Stimulated activated CD8-positive, alpha-beta memory T cell treated with anti-CD3 and anti-CD28 coated beads, Interleukin-15, amount 100 ng/mL, for 24 hours (primary cell): ENCODE results near the gene RSRC1.
"Not testable (repeated sequence)": the region's sequence is repeated elsewhere in the genome, so short reads cannot be mapped to it uniquely, and the experiment has no call there.

ENCODE experiments used
- DNase-seq: peaks from one replicate; pipeline ENCODE4 v3.0.0-alpha.2; 2020; ENCODE audit warnings: low read depth

Gene RSRC1

GRCh38 chr3:158329696-158330441 is 220.0 kb downstream of the RSRC1 start:
- not testable (repeated sequence) for DNase-seq

GRCh38 chr3:158330870-158331269 is 221.0 kb downstream of the RSRC1 start:
- DNase-seq = no peak

GRCh38 chr3:158333736-158334135 is 223.8 kb downstream of the RSRC1 start:
- no peak for DNase-seq

- DNase-seq = no peak
Measured at GRCh38 chr3:158337110-158337509, 227.2 kb downstream of the RSRC1 start.

GRCh38 chr3:158339638-158340037 is 229.7 kb downstream of the RSRC1 start:
- DNase-seq = no peak

DNA sequence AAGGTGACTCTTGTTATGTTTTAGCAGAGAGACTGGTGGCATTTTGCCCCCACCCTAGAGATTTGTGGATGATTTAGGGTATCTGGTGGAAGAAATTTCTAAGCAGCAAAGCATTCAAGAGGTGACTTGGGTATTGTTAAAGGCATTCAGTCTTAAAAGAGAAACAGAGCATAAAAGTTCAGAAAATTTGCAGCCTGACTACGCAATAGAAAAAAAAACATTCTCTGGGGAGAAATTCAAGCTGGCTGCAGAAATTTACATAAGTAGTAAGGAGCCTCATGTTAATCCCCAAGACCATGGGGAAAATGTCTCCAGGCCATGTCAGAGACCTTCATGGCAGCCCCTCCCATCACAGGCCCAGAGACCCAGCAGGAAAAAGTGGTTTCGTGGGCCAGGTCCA is 231.1 kb downstream of the RSRC1 start:
- not testable (repeated sequence) for DNase-seq

DNA sequence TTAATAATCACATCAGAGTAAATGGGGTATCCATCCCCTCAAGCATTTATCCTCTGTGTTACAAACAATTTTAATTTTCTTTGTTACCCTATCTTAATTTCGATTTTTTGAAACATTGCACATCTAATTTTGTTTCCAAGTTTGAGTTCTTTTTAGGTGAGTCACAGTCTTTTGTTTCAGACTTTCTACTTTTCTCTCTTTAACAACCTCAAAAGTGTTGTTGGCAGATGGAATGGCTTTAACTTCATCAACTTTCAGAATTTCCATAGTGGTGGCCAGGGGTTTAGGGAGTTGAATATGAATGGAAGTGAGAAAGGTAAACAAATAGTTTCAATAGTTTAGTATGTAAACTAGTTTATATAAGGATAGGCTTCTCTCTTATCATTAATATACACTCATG is 238.1 kb downstream of the RSRC1 start:
- DNase-seq = no peak

DNA sequence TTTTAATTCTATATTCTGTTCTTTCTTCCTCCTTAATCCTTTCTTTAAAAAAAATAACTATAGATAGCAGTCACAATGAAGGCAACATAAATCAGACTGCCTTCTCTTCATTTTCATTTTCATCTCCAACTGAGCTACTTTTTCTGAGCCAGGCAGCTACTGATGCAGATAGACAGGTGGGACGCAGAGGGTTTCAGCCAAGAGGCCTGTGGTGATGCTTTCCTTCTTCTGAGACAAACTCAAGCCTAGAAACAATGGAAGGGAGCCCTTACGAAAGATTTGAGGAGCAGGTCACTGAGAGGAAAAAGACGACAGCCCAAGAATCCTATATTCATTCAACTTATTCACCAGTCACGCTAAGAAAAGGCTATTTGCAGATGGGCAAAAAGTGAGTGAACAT is 241.1 kb downstream of the RSRC1 start:
- no peak for DNase-seq

GRCh38 chr3:158352551-158352950 is 242.7 kb downstream of the RSRC1 start:
- no peak for DNase-seq

DNA sequence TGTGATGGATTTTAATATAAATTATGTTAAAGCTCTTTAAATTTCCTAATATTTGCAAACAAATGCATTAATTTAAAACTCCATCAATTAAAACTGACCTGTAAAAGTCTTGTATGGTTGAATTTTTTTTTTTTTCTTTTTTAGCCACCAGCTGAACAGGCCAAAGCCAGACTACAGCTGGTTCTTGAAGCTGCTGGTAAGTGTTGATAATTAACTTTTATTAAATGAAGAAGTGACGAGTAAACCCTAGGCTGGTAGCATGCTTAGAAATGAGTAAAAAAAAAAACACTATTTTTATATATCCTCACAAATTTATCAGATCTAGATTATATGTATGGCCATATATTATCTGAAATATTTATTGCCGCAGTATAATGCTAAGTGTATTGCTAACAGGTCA is 244.8 kb downstream of the RSRC1 start:
- no peak for DNase-seq

DNA sequence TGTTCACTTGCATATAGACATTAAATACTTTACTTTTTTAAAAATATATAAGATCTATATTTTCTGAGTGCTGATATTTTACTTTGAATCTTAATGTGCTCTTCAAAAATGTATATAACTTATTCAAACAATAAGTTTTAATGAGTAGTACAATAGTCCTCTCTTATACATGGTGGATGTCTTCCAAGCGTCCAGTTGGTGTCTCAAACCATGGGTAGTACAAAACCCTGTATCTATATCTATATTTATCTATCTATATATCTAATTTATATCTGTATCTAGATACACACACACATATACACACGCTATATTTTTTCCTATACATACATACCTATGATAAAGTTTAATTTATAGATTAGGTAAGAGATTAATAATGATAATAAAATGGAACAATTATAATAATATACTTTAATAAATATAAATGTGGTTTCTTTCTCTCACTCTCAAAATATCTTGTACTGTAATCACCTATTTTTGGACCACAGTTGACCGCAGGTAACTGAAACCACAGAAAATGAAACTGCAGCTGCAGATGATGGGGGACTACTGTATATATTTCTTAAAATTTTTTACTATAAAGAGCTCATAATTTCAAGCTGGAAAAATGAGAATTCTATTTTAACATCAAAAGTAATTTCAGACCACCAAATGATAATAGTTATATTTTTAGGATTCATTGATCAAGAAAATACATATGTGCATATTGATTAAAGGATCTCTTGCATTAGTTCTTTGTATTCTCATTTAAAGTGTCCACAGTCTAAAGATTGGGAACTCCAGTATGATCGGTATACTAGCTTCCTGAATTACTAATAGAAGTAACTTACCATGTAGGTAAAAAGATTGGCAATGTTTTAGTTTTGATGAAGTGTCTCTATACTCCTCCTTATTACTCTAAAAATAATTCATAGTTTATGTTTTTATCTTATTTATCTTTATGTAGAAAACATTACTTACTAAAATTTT is 246.0 kb downstream of the RSRC1 start:
- no peak for DNase-seq

DNA sequence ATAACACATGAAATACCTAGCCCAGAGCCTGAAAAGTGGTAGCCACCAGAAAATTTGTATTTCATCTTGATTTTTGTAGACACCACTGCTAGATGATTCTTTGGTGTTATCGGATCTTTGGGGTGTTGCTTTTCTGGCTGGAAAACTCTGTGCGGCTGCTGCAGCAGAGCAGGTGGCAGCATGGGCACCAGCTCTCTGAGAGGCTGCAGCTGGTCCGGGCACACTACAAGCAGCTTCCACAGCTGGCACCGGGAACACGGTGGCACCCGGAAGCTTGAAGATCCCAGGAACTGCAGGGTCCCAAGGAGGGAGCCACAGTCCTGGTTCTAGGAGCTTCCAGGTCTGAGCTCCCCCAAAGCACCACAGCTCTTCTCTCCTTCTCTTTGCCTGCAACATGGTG is 249.4 kb downstream of the RSRC1 start:
- no peak for DNase-seq

DNA sequence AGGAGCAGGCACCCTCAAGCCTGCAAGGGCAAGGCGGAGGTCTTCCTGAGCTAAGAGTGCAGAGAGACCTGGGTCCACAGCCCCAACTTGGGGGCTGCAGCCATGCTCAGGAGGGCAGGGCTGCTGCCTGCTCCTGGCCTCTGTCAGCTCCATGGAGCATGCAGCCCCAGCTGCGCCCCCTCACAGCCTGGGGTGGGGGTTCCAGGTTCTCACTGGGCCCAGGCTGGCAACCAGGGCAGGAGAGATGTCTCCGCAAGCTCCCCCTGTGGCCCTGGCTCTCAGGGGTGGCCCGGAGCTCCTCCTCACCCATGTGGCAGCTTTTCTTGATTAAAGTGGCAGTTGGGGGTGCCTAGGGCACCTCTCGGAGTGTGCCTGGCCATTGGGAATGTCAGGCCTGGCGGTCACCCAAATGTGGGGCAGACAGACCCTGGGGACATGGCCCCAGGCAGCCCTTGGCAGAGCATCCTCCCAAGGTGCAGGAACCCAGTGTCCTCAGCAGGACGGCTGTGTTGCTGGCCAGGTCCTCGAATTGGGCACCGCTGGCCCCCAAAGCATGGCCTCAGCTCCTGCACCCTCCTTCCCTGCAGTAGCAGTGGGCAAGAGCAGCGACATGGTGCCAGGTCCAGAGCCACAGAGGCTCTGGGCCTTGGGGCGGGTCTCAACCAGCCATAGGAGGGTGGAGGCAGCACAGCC is 251.0 kb downstream of the RSRC1 start:
- DNase-seq = no peak

GRCh38 chr3:158368271-158368670 is 258.4 kb downstream of the RSRC1 start:
- no peak for DNase-seq

DNA sequence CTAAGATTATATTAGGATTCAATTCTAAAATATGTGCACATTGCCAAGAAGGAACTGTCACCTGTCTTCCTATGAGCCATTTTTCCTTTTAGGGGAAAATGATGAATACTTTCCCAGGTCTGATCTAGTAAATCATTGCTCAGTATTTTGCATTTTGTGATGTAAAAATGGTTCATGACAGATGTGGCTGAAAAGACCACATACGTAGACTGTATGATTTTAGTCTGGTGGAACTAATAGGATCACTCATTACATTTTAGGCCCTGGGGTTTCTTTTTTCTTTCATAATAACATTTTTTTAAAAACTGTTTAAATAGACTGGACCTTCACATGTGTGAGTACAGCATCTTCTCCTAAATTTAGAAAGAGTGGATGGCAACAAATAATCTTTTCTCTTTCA is 259.4 kb downstream of the RSRC1 start:
- no peak for DNase-seq

DNA sequence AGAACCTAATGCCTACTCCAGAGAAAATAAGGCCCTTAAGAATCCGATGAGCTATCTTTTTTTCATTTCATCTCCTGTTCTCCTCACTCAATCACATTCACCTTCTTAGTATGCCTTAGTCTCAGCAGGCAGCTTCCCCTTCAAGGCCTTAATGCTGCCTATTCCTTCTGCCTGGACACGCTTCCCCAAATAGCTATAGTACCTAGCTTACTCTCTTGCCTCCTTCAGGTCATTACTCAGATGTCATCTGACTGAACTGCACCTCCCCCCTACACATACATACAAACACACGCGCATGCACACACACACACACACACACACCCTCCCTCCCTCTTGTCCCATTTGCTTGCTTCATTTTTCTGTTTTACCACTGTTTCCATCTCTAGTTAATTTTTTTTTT is 269.6 kb downstream of the RSRC1 start:
- DNase-seq = no peak

DNA sequence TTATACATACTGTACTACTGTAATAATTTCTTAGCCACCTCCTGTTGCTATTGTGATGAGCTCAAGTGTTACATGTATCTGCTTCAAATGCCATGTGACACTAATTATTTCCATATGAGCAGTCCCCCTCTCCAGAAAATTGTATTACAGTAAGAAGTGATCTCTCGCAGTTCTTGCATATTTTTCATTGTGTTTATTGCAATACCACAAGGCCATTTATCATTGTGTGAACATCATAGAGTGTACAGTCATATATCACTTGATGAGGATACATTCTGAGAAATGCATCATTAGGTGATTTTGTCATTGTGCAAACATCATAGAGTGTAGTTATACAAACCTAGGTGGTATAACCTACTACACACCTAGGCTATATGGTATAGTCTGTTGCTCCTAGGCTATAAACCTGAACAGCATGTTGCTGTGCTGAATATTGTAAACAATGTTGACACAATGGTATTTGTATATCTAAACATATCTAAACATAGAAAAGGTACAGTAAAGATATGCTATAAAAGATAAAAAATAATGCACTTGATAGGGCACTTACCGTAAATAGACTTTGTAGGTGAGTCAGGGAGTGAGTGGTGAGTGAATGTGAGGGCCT is 271.5 kb downstream of the RSRC1 start:
- DNase-seq = no peak

DNA sequence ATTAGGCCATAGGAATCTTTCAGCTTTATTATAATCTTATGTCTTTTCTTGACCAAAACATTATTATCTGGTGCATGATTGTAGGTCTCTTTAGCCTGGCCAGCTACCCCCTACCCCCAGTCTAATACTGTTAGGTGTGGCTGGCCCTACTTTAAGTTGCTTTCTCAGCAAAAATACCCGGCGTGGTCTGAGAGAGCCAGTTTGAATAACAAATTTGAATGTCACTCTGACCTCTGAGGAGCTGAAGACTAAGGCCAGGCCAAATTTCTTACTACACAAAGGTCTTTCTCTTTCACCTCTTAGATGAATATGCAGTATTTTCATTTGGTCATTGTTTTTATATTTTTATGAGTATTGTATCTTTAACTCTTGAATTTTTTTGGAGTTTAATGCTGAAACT is 272.6 kb downstream of the RSRC1 start:
- no peak for DNase-seq

GRCh38 chr3:158384019-158384418 is 274.1 kb downstream of the RSRC1 start:
- DNase-seq = no peak

- no peak for DNase-seq
Measured at GRCh38 chr3:158395421-158395820, 285.5 kb downstream of the RSRC1 start.

- no peak for DNase-seq
Measured at GRCh38 chr3:158402590-158402989, 292.7 kb downstream of the RSRC1 start.

- no peak for DNase-seq
Measured at GRCh38 chr3:158403013-158403412, 293.1 kb downstream of the RSRC1 start.
